Loucy (cell line): ENCODE results near the gene ZCCHC18.
A peak's percentile ranks its signal among the peaks of the same experiment; 100 is the strongest.
"Not testable (repeated sequence)": the region's sequence is repeated elsewhere in the genome, so short reads cannot be mapped to it uniquely, and the experiment has no call there.

Source experiments
- H2AFZ ChIP-seq: fragments of 200-600 bp; sonication (generic); 2 replicates; pipeline ENCODE4 v1.6.0; 2016; ENCODE audit warnings: antibody characterized with exemption, mild to moderate bottlenecking, low read length, moderate library complexity
- H3F3A ChIP-seq: fragments of 200-600 bp; 2 replicates; pipeline ENCODE4 v1.6.0; 2016; ENCODE audit warnings: antibody characterized with exemption, low read depth, mild to moderate bottlenecking
- H3K27me3 ChIP-seq: fragments of 200-600 bp; sonication (generic); 2 replicates; pipeline ENCODE4 v1.6.1; 2014; ENCODE audit warnings: low read length, mild to moderate bottlenecking; ENCODE audit not compliant: insufficient read depth, poor library complexity, severe bottlenecking
- H3K36me3 ChIP-seq: fragments of 200-600 bp; sonication (generic); 2 replicates; pipeline ENCODE4 v1.6.1; 2016; ENCODE audit warnings: low read length; ENCODE audit not compliant: insufficient read depth
- H3K4me1 ChIP-seq: fragments of 200-600 bp; sonication (generic); 2 replicates; pipeline ENCODE4 v1.5.1; 2014; ENCODE audit warnings: low read length, mild to moderate bottlenecking; ENCODE audit not compliant: insufficient read depth, poor library complexity, severe bottlenecking
- H3K4me2 ChIP-seq: fragments of 200-600 bp; sonication (generic); 2 replicates; pipeline ENCODE4 v1.6.0; 2014; ENCODE audit warnings: antibody characterized with exemption, low read length, low read depth, mild to moderate bottlenecking; ENCODE audit not compliant: poor library complexity, severe bottlenecking
- H3K4me3 ChIP-seq: fragments of 200-600 bp; sonication (generic); 2 replicates; pipeline ENCODE4 v1.5.1; 2014; ENCODE audit warnings: low read length, mild to moderate bottlenecking, mixed read lengths; ENCODE audit not compliant: poor library complexity, severe bottlenecking
- H3K79me2 ChIP-seq: fragments of 200-600 bp; sonication (generic); 2 replicates; pipeline ENCODE4 v1.6.1; 2014; ENCODE audit warnings: low read length; ENCODE audit not compliant: insufficient read depth
- H3K9ac ChIP-seq: fragments of 200-600 bp; sonication (generic); 2 replicates; pipeline ENCODE4 v1.6.0; 2014; ENCODE audit warnings: mild to moderate bottlenecking, low read depth, low read length, moderate library complexity; ENCODE audit not compliant: poor library complexity, severe bottlenecking
- H3K9me2 ChIP-seq: fragments of 200-600 bp; sonication (generic); replicated peaks from 2 replicates; pipeline ENCODE4 v1.6.1; 2016; ENCODE audit warnings: low read depth, low read length, mixed read lengths
- H3K9me3 ChIP-seq: fragments of 200-600 bp; sonication (generic); 2 replicates; pipeline ENCODE4 v1.6.1; 2014; ENCODE audit warnings: mild to moderate bottlenecking, antibody characterized with exemption, low read length, low read depth; ENCODE audit not compliant: insufficient read depth
- H4K20me1 ChIP-seq: fragments of 200-600 bp; sonication (generic); 2 replicates; pipeline ENCODE4 v1.6.0; 2014; ENCODE audit warnings: antibody characterized with exemption, low read length, mild to moderate bottlenecking; ENCODE audit not compliant: insufficient read depth, poor library complexity, severe bottlenecking
- EZH2phosphoT487 ChIP-seq: fragments of 200-600 bp; IDR thresholded peaks from 2 replicates; pipeline ENCODE4 v1.6.1; 2018; ENCODE audit warnings: antibody characterized with exemption, mild to moderate bottlenecking, moderate library complexity, borderline replicate concordance
- TF ChIP-seq, protein P1 (sequence below): fragments of 200-600 bp; sonication (generic); conservative IDR thresholded peaks from 2 replicates; pipeline ENCODE4 v1.5.1; 2014; ENCODE audit warnings: mild to moderate bottlenecking, antibody characterized with exemption, low read length

ZCCHC18 gene

DNA sequence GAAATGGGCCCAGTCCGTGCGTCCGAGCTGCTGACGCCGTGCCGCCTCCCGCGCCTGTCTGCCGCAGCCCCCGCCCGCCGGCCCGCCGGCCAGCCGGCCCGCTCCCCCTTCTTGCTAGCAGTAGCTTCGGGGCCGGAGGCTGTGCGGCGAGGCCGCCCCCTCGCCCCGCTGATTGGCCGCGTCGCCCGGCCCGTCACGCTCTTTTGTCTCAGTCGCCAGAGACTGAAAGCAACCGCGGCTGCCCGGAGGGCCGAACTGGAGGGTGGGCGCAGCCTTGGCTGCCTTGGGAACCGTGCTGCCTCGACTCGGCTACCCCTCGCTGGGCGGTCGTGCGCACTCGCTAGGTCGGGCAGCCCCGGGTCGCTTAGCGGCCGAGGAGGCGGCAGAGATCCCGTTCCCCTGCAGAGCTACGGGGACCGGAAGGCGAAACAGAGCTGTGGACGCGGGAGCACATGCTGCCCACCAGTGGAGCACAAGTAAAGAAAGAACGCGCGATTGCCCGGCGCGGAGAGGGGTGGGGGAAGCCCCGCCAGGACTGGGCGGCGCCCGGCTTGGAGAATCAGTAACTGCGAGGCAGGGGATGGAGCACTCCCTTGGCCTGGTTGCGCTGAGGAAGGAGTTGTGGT is at the start of gene ZCCHC18:
Gene ZCCHC18, plus strand, starts transcription at position 198 of the 626 bp plus-strand sequence. CDS start 1,589 bp downstream, outside the sequence.
- Histone ChIP-seq H3K9ac (peak within 1 kb of the TSS; percentile 84), H3K9me2 (no peaks in the 10 kb centered on the region), H4K20me1 (no peaks in the 10 kb centered on the region), H3F3A (no peaks in the 10 kb centered on the region), H3K4me3 (peak within 1 kb of the TSS; percentile 93), H3K4me2 (peak within 1 kb of the TSS; percentile 96), H3K79me2 (peaks cover 51% of the 10 kb centered on the region), H3K36me3 (no peaks in the 10 kb centered on the region), H3K9me3 (no peaks in the 10 kb centered on the region), H2AFZ (peak within 1 kb of the TSS; percentile 89), H3K4me1 (peaks cover 37% of the 10 kb centered on the region), H3K27me3 (no peaks in the 10 kb centered on the region)
- TF ChIP-seq, protein P1, sequence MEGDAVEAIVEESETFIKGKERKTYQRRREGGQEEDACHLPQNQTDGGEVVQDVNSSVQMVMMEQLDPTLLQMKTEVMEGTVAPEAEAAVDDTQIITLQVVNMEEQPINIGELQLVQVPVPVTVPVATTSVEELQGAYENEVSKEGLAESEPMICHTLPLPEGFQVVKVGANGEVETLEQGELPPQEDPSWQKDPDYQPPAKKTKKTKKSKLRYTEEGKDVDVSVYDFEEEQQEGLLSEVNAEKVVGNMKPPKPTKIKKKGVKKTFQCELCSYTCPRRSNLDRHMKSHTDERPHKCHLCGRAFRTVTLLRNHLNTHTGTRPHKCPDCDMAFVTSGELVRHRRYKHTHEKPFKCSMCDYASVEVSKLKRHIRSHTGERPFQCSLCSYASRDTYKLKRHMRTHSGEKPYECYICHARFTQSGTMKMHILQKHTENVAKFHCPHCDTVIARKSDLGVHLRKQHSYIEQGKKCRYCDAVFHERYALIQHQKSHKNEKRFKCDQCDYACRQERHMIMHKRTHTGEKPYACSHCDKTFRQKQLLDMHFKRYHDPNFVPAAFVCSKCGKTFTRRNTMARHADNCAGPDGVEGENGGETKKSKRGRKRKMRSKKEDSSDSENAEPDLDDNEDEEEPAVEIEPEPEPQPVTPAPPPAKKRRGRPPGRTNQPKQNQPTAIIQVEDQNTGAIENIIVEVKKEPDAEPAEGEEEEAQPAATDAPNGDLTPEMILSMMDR: no peak
- TF ChIP-seq EZH2phosphoT487: no peak

DNA sequence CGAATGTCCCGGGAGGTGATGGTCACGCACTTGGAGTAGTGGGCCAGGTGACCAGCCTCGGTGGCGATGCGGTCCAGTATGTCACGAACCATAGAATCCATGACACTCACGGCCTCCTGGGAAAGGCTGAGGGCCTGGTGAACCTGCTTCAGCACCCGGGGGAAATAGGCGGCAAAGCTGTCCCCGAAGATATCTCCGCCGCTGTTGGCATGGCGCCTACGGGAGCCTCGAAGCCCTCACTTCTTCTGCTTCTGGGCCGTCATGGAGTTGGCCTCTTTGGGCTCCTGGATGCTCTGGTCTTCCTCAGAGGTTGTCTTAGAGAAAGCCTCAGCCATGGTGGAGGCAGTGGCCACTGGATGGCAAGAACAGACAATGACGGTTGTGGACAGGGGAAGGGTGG is 49.7 kb upstream of the ZCCHC18 start:
- not testable (repeated sequence) for H4K20me1 ChIP-seq, H3K9me3 ChIP-seq, H3K4me3 ChIP-seq, H3K9me2 ChIP-seq, H3K79me2 ChIP-seq, H2AFZ ChIP-seq, H3K27me3 ChIP-seq, H3K4me1 ChIP-seq, H3F3A ChIP-seq, H3K36me3 ChIP-seq, H3K4me2 ChIP-seq, H3K9ac ChIP-seq

DNA sequence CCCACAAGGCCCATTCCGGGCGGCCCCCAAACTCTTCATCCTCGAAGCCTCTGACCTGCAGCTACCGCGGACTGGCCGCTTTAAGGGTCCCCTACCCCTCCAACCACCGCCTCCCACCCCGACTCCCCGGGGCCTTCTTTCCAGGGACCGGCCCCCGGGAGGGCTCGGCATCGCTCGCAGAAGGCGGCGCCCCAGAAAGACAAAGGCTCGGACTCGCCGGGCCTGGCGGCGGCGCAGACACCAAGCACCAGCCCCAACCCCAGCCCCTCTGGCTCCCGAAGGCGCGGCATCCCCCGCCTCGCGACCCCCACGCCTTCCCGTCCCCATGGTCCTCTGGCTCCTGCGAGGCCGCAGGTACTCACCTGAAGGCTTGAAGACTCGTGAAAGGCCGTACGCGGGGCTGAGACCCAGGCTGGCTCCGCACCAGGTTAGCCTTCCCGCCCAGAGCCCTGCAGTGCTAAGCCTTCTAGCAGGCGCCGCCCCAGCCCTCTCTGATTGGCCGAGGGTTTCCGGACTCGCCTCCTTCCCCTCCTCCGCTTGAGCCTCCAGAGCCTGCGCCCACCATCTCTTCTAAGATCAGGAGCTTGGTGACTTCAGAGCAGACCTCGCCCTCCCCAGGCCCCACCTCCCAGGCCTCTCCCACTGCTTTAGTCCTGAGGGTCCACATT is 36.4 kb upstream of the ZCCHC18 start, which contains the start of gene TMSB15C:
Gene TMSB15C, minus strand, starts transcription at position 459 of the 668 bp plus-strand sequence.
- not testable (repeated sequence) for H3K4me2 ChIP-seq, H4K20me1 ChIP-seq, H3K9me3 ChIP-seq, H3K9ac ChIP-seq, H3F3A ChIP-seq, H3K27me3 ChIP-seq, H3K4me1 ChIP-seq, H3K9me2 ChIP-seq, H2AFZ ChIP-seq, H3K4me3 ChIP-seq, H3K36me3 ChIP-seq, H3K79me2 ChIP-seq

DNA sequence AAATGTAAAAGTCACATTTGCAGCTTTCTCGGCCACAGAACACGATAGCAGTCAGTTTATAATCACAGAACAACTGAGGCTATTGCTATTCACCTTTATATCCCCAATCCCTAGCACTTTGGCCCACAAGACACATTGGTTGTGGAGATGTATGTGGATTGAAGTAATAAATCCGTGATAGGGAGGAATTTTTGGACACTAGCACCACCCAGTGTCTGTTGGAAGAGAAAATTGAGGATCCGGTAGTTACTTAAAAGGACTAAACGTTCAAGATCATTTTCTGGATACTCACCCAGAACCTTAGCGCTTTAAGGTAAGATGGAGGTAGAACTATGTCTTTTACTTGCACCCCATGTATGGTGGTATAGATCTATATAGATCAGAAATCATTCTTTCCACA is 34.5 kb upstream of the ZCCHC18 start:
- H3K79me2 ChIP-seq: not testable (repeated sequence)

More for the DNA sequence above, 34.5 kb upstream of the ZCCHC18 start:
- not testable (repeated sequence) for H3K4me3 ChIP-seq, H2AFZ ChIP-seq, H3K9ac ChIP-seq, H3K36me3 ChIP-seq, H3K9me2 ChIP-seq, H3K9me3 ChIP-seq, H3K4me1 ChIP-seq, H3F3A ChIP-seq, H4K20me1 ChIP-seq, H3K4me2 ChIP-seq, H3K27me3 ChIP-seq
